Measurements from ENCODE around the gene GRPEL1. TPM values are rescaled to one million over a fixed set of nuclear protein-coding genes. Genes with fewer than 3 reads are reported as not detected.

Gene GRPEL1
- 48.0 and 49.9 TPM in 2 replicates for total RNA-seq

DNA sequence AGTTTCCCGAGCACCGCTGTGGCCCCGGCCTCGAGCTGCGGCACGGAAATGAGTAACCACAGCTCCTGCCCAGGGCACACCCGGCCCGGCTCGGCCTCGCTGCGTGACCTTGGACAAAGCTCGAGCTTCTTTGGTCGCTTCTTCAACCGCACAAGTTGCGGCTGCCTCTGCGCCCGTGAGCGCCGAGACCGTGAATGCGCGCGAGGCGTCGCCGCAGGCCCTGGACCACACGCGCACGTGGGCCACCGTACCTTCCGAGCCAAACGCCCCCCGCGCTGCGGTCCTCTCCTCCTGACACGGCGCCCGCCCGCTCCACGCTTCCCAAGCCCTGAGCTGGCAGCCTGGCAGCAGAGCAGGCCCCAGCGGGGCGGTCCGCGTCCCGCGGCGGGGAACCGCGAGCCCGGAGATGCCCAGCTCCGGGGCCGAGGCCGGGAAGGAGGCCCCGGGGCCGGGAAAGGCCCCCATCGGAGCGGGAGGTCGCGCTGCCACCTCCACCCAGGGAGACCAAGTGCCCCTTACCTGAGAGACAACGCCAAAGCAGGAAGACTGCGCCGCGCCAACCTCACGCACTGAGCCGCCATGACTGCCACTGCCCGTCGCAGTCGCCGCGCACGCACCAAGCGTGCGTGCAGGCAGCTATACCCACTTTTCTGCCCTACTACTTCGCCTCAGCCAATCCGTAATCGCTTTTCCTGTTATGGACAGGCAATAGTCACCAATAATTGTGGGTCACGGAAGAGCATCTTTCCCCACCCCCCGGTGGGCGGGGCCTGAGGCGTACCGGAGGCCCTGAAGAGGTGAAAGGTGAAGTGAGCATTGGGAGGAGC, at the start of gene GRPEL1:
TSS of gene GRPEL1 (minus strand) at position 613 of the 827 bp plus-strand sequence. CDS start at position 581, 32 bp downstream.
- intact Hi-C loops (cut with micrococcal nuclease), result loop anchor here (1.0 to 2.0 kb wide), 10 partner anchors 24 to 798 kb away; partner anchors contain the start of genes BLOC1S4, KIAA0232, MRFAP1 and MRFAP1L1

DNA sequence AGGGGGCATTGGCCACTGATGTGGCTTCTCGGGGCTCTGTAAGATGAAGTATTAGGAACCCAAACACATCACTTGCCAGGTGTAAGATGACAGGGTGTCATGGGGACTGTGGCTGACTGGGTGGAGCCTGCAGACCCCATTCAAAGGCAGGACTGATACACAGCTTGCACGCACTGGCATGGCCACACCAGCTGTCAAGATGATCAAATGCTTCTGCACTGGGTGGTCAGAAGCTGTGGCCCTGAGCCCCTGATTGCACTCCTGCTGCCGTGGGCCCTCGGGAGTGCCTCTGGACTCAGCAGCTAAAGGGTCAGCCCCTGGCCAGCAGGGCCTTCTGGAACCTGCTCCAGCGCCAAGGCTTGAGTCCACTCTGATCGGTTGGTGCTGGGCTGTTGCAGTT, 48.8 kb upstream of the GRPEL1 start:
- intact Hi-C loops (cut with micrococcal nuclease), result no loop called here

DNA sequence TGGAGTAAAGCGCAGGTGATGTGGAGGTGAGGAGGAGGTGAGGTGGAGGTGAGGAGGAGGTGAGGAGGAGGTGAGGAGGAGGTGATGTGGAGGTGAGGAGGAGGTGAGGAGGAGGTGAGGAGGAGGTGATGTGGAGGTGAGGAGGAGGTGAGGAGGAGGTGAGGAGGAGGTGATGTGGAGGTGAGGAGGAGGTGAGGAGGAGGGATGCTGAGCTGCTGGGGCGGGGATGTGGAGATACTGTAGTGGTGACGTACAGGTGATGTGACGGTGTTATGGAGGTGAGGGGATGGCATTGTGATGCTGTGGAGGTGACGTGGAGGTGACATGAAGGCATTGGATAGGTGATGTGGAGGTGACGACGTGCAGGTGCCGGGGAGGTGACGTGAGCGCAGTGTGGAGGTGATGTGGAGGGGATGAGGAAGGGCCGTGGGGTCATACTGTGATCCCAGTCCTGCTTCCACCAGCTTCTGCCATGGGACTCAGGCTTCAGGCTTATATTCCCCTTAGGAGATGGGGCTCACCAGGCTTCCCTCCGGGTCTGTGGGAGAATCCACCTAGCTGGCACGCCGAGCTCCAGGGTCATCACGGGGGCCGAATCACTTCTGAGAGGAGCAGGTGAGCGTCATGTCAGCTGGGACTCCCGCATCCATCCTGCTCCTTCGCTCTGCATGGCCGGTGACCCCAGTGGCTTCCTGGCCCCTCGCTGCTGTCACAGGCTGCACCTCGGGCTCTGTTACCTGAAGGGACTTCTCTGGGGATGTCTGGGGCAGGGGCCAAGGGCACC, 47.9 kb upstream of the GRPEL1 start:
- intact Hi-C loops (cut with micrococcal nuclease), result no loop called here

DNA sequence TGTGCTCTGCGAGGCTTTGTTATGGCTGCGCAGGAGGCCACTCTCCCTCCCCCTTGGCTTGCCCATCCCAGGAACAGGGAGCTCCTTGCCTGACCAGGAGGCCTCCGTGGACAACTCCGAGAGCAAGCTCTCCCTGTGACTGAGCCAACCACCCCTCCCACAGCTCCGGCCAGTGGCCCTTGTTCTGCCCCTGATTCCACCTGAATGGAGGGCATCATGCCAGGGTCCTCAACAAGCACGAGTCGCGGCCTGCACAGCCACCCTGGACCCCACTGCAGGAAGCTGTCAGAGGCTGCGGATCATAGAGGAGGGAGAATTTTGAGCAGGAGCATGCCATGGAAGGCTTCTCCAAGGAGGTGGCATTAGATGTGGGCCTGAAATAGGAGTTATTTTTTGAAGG, 44.8 kb upstream of the GRPEL1 start:
- intact Hi-C loops (cut with micrococcal nuclease), result no loop called here

DNA sequence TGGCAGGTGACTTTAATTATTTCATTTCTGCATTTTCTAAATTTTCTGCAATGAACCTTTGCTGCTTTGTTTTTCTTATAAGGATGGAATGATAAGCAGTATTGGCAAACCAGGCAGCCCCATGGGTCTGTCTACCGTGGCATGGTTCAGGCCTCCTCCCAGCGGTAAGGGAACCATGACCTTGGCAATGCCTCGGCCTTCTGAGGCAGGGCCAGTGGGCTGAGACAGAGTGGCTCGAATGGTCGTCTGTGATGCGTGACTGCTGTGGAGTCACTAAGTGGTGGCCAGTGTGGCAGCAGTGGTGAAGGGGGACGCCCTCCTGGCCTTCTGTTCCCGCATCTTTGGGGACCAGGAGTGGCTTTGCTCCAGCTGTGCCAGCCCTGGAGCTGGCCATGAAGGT, 43.6 kb upstream of the GRPEL1 start:
- intact Hi-C loops (cut with micrococcal nuclease), result no loop called here

DNA sequence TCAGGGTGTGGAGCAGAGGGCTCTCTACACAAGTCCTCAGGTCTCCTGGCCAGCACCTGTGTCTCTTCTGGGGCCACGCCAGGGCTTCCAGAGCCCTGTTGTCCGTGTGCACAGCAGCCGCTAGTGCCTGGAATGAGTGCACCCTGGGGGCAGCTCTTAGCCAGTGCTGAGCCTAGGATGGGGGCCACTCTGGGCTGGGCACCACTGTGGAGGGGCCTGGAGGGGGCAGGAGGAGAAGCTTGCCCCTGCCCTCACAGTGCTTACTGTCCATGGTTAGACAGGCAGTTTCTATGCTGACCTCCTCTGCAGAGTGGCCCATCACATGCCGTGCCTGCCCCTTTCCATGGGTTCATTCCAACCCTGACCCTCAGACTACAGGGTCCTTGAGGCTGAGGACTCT, 42.7 kb upstream of the GRPEL1 start:
- intact Hi-C loops (cut with micrococcal nuclease), result no loop called here

DNA sequence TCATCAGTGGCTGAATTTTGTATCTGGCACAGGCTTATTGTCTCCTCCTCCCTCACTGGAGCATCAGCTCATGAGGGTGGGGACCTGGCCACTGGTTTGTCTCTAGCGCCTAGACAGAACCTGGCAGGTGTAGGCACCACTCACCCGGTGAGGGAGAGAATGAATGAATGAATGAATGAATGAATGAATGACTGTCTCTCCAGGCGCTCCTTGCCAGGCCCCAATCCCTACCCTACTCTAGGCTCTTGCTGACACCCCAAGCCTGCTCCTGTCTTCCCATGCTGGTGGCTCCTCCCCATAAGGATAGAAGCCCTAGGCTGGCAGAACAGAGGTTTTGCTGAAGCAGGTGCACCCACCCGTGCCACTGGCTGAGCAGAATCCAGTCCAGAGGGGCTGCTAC, 41.3 kb upstream of the GRPEL1 start:
- intact Hi-C loops (cut with micrococcal nuclease), result loop anchor here (10.0 kb wide), 2 partner anchors 394 to 546 kb away; partner anchors contain the start of gene BLOC1S4

DNA sequence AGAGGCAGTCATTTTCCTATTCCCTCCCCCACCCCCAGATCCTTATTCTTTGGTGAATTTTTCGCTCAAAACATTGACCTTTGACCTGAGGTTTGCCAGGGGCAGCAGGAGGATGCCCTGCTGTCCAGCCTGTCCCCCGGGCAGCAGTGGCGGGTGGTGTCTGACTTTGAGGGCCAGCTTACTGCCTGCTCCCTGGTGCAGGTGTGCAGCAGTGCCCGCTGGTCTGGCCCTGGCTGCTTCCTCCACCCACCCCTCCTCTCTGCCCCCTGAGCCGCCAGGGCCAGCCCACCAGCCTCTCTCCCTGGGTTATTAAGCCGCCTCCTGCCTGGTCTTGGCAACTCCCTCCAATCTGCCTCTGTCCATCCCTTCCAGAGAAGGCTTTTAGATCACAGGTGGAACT, 40.8 kb upstream of the GRPEL1 start:
- intact Hi-C loops (cut with micrococcal nuclease), result loop anchor here (10.0 kb wide), 2 partner anchors 394 to 546 kb away; partner anchors contain the start of gene BLOC1S4

GRCh38 chr4:7108046-7108625, 40.3 kb upstream of the GRPEL1 start:
- intact Hi-C loops (cut with micrococcal nuclease), result loop anchor here (10.0 kb wide), 2 partner anchors 393 to 547 kb away; partner anchors contain the start of gene BLOC1S4

- intact Hi-C loops (cut with micrococcal nuclease), result loop anchor here (10.0 kb wide), 2 partner anchors 393 to 547 kb away; partner anchors contain the start of gene BLOC1S4
Observed at GRCh38 chr4:7107166-7107905, 39.5 kb upstream of the GRPEL1 start.

DNA sequence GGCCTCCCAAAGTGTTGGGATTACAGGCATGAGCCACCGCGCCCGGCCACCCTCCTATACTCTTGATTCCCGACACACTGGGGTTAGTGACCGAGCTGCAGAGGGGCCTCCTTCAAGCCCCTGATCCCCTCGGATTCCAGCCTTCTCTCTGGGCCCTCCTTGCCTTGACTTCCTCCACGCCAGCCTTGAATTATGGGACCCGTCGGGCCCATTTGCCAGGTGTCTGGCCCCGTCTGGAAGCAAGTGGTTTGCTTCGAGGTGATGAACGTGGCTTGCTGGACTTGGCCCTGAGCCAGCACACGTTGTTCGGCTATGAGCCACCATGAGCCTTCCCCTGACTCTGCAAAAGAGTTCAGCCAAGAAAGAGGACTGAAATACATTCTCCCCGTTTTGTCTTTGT, 37.4 kb upstream of the GRPEL1 start:
- intact Hi-C loops (cut with micrococcal nuclease), result loop anchor here (10.0 kb wide), 2 partner anchors 390 to 550 kb away; partner anchors contain the start of gene BLOC1S4

DNA sequence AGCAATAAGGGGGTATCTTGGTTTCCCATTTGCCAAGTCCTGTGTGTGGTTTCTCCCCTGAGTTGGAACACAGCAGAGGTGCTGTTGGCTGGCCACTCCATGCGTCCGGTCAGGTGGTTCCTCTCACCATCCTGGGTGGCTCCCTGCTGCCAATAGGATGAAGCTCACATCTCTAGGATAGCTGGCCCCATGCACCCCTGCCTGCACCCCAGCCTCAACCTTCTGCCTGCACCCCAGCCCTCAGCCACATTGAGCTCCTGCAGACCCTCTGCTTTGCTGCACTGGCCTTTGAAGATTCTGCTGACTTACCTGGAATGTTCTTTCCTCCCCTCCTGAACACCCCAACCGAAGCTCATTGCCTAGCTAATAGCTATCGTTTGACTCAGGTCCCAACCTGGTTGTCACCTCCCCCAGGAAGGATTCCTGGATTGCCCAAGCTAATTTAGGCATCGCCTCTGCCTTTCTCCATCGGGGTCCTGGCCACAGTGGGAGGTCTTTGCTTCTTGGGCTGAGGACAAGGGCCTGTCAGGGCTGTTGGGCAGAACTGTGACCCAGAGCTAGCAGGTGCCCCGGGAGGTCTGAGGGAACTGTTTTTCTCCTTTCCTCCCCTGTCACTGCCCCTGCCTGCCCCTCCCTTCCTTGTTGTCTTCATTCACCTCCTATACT, 36.6 kb upstream of the GRPEL1 start:
- intact Hi-C loops (cut with micrococcal nuclease), result loop anchor here (10.0 kb wide), 2 partner anchors 390 to 550 kb away; partner anchors contain the start of gene BLOC1S4

DNA sequence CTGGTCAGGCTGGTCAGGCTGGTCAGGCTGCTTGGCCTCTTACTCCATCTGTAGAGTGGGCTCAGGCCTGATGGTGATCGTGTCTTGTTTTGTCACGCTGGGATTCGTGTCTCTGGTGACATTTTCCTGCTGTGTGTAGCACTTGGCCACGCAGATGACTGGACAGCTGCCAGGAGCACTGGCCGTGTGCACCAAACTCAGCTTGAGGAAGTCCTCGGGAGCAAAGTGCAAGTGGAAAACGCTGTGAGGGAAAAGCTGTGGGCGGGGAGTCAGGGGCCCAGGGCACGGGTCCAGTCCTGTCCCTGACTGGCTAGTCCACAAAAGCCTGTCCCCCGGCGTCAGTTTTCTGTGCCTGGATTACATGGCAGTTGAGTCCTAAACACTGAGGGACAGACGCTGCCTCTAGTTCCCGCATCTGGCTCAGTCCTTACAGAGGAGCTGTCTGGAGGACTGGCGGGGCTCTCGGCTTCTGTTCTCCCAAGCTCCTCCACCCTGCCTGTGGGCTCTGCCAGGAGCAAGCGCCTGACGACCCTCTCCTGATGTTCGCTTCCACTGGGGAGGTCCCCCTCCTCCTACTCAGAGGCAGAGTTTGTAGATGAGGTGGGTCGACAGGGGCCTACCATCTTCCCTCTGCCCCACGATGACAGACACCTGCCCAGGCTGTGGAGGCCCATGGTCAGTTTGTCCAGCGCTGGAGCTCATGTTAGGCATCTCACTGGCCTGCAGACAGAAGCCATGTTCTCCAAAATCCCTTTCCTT, 35.9 kb upstream of the GRPEL1 start:
- intact Hi-C loops (cut with micrococcal nuclease), result loop anchor here (1.0 to 10.0 kb wide), 5 partner anchors 35 to 551 kb away; partner anchors contain the start of genes BLOC1S4, GRPEL1, MAN2B2 and TADA2B

- intact Hi-C loops (cut with micrococcal nuclease), result loop anchor here (1.0 to 10.0 kb wide), 5 partner anchors 34 to 552 kb away; partner anchors contain the start of genes BLOC1S4, GRPEL1, MAN2B2 and TADA2B
Observed at GRCh38 chr4:7103031-7103606, 35.3 kb upstream of the GRPEL1 start.

- intact Hi-C loops (cut with micrococcal nuclease), result loop anchor here (2.0 to 10.0 kb wide), 3 partner anchors 34 to 552 kb away; partner anchors contain the start of genes BLOC1S4 and GRPEL1
Observed at GRCh38 chr4:7102516-7102909, 34.6 kb upstream of the GRPEL1 start.

DNA sequence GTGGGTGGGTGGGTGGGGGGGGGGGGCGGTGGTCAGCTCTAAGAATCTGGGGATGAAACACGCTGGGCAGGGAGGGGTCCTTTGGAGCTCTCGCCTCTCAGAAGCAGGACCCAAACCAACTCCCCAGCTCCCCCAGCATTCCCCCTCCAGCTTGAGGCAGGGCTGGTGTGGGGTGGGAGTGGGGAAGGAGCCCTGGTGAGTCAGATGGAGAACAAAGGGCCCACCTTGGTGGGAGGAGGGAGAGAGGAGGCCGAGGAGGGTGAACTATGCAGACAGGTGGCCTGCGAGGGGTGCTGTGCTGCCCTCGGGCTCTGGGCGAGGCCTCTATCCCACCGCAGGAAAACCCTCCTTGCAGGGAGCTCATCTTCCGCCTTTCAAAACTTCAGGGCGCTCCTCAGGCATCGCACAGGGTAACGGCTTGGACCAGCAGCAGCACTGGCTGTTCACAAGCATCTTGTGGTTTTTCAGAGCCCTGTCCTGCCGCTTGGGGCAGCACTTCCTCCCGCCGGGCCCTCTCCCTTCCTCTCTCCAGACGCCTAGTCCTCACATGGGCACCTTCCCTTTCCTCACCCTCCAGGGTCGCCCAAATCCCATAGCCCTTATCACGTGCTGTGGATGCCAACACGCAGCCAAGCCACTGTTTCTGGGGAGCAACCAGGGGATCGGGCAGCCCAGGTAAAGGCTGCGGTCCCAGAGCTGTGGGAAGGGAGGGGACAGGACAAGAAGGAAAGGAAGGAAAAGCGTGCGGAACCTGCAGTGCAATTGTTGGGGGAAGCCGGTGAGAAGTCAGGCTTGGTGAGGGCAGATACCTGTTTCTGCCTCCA, 34.0 kb upstream of the GRPEL1 start:
- intact Hi-C loops (cut with micrococcal nuclease), result loop anchor here (2.0 to 10.0 kb wide), 3 partner anchors 33 to 553 kb away; partner anchors contain the start of genes BLOC1S4 and GRPEL1

DNA sequence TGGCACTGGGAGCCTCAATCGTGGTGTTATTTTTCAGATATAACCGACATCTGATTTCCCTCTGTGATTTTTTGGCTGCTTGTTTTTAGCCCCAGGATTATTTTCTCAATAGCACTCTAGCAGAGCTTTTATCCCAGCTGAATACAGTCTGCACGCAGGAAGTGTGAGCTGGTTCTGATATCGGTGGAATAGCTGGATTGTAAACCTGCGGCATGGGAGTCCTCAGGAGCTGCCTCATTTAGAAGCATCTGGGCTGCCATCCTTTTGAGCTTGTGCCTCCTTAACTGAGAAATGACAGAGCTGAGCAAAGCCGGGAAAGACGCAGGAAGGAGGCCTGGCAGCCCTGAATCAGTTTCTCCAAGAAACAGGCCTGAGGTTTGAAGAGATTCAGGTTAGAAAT, 28.4 kb upstream of the GRPEL1 start:
- intact Hi-C loops (cut with micrococcal nuclease), result no loop called here

Data from T-helper 2 cell treated with Interferon-gamma antibody and Interleukin-4, amounts not matched to agents 100 ng/mL and 5 ng/mL, for 36 hours (primary cell).